Activated effector memory CD4-positive, alpha-beta T cell treated with anti-CD3 and anti-CD28 coated beads, Interleukin-2, amount 50 U/mL, for 16 hours (primary cell): Measurements from ENCODE around the gene TNS3.

ENCODE experiments used
- DNase-seq: peaks from one replicate; pipeline ENCODE4 v3.0.0-alpha.2; 2020

The TNS3 gene

GRCh38 chr7:47335071-47335470, 246.8 kb downstream of the TNS3 start:
- DNase-seq: no peak

GRCh38 chr7:47333959-47334358, 248.0 kb downstream of the TNS3 start:
- DNase-seq: no peak

- no peak for DNase-seq
These were observed 248.4 kb downstream of the TNS3 start for GRCh38 chr7:47333554-47333887.

GRCh38 chr7:47332681-47333553, 249.0 kb downstream of the TNS3 start:
- no peak for DNase-seq

- no peak for DNase-seq
These were observed 249.7 kb downstream of the TNS3 start for GRCh38 chr7:47332213-47332612.

GRCh38 chr7:47331179-47331565, 250.7 kb downstream of the TNS3 start:
- DNase-seq: no peak

DNA sequence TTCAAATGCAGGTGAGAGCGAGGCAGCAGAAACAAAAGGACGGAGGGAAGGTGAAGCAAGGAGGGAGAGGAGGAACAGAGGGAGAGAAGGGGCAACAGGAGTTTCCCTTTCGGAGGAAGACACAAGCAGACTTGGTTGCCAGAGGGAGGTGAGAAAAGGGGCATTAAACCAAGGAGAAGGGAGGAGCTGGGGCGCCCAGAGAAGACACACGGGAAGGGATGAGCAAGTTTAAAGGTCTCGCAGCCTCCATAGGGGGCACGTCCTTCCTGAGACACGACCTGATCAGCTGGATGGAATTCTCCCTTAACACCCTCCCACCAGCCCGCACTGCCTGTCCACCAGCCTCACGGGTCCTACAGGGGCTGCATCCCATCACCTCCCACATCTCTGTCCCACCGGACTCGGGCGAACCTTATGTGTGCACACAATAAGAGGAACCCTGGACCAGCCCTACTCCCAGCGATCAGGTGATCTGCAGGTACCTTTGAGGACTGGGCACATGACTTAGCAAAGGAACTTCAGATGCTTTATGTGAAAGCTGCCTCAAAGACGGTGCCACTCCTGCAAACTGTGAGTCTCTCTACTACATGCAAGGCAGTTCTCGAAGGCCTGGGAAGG, 251.2 kb downstream of the TNS3 start:
- no peak for DNase-seq

GRCh38 chr7:47330026-47330425, 251.9 kb downstream of the TNS3 start:
- no peak for DNase-seq

GRCh38 chr7:47329320-47329926, 252.5 kb downstream of the TNS3 start:
- no peak for DNase-seq

- DNase-seq: no peak
These were observed 253.3 kb downstream of the TNS3 start for GRCh38 chr7:47328392-47329319.

DNA sequence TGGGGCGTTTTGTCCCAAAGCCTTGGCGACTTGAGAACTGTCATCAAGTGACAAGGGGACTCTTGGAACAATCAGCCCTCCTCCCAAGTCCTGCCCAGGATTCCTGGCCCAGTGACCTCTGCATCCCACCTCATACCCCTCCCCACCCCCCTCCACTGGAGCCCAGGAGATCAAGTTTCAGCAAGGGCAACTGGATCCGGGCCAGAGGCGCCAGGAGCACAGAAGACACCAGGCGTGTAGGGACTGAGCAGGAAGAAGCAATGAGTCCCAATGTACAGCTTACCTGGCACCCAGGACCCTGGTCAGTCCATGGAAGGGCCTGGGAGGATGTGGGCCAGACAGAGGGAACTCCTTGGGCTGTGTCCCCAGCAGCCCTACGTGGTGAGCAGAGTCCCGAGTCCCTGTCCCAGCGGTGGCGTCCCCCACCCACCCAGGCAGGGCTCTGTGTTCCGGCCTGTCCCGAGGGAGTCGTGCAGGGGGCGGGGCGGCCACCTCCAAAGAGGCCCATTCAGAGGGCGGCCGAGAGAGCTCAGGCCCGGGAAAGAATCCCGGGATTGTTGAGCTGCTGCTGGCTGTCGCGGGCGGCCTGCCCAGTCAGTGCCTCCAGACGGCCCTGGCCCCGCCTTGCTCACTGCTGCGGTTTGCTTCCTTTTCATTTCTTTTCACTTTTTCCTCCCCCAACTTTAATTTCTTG, 254.1 kb downstream of the TNS3 start:
- DNase-seq: no peak

- no peak for DNase-seq
These were observed 254.6 kb downstream of the TNS3 start for GRCh38 chr7:47327346-47327697.

DNA sequence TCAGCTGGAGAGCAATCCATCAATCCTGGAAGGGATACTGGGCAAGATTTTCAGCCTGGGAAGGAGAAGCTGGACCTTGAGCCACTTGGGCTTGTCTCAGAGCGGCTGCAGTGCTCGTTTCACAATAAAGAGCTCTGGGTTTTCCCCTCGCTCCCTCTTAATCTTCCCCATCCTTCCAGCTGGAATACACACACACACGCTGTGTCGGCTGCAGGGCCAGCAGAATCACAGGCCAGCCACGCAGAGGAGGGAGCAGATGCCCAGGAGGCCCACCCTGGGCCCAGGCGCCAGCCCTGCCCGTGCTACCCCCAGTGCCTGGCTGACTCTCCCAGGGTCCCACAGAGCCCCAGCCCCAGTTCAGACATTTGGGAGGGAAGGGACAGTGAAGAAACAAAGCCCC, 255.1 kb downstream of the TNS3 start:
- no peak for DNase-seq

DNA sequence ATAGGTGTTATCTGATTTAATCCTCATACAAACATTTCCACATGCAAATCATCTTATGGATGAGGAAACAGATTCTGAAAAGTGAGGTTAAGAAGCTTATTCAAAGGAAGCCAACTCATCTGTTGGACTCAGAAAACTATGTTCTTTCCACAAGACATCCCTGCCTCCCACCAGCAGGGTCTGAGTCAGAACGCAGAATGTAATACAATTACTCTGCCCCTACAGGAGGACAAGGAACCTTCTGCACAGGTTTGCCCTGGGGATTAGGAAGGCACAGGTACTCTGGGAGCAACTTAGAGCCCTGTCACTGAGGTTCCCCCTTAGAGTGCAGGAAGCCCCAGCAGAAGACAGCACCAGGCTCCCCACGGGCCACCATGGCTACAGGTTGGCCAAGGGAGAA, 255.7 kb downstream of the TNS3 start:
- no peak for DNase-seq

- no peak for DNase-seq
These were observed 256.6 kb downstream of the TNS3 start for GRCh38 chr7:47325337-47325736.

GRCh38 chr7:47323904-47324303, 258.0 kb downstream of the TNS3 start:
- no peak for DNase-seq

- no peak for DNase-seq
These were observed 259.2 kb downstream of the TNS3 start for GRCh38 chr7:47322731-47323130.

DNA sequence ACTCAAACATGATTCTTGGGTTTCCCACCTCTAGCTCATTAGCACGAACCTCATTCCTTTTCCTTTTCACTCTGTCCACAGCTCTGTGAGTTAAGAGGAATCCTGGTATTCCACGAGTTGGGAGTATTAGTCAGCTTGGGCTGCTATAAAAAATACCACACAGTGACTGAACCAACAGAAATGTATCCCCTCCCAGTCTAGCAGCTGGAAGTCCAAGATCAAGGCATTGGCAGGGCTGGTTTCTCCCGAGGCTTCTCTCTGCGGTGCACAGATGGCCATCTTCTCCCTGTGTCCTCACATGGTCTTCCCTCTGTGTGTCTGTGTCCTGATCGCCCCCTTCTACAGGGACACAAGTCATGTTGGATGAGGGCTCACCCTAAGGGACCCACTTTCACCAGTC, 261.6 kb downstream of the TNS3 start:
- DNase-seq: no peak

DNA sequence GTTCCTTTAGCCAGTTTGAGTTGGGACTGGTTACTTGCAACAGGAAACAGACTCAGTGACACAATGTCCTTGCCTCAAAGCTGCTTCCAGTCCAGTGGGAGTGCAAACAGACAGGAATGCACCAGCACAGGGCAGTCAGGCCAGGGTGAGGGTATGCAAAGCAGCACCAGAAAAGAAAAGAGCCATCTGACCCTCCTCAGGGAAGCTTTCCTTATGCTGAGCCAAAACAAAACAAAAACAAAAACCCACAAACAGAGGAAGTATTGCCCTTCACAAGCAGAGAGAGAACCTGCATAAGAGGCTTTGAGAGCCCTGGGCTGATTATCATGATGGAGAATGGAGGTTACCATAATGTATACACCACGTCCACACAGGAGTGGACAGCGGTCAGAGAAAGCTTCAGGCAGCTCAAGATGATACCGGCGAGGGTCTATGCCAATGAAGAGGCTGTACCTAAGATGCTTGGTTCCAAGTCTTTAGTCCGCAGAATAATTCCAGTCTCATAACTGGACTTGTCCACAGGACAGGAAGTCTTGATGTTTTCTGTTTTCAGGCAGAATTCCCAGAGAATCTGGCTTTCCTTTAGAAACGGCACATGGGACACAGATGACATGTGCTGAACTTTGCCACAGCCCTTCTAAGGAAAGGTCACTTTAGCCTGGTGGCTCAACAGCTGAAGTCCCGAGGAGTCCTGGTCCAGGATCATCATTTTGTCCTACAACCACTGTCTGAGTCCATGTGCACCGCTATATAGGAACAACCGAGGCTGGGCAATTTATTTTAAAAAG, 263.3 kb downstream of the TNS3 start:
- no peak for DNase-seq

DNA sequence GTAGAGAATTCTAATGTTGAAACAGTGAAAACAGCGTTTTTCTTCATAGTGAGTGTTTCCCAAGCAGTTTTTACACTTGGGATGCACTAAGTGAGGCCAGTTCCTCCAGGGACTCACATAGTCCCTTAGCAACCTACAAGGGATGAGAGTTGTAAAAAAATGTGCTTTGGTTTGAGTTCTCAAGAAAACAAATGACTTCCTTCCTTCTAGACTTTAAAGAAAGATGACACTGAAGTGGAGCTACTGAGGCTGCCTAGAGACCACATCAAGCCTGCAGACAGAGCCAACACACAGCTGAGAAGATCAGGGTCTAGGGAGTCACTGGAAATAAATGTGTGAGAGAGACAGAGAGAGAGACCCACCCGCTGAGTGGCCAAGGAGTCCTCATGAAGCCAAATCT, 264.4 kb downstream of the TNS3 start:
- DNase-seq: no peak

- DNase-seq: no peak
These were observed 266.9 kb downstream of the TNS3 start for GRCh38 chr7:47314728-47315607.
